PC-3 (cell line): ENCODE measurements around the gene ZFAND6. TPM values are rescaled to one million over a fixed set of nuclear protein-coding genes. Genes with fewer than 3 reads are reported as not detected.

Experiments
- ATAC-seq: fragments of 200-7000 bp; cut with Tn5 transposase; 2 replicates; pipeline ENCODE4 v1.9.1; 2020; ENCODE audit warnings: mild to moderate bottlenecking, moderate library complexity
- BruUV-seq: library from RNA; stranded (reverse); fragments of 400-500 nt; replicated peaks from 2 replicates; lab custom pipeline; 2021; lab: Mats Ljungman, UMichigan
- CTCF ChIA-PET: fragments of 300-600 bp; sonication (Branson Sonifier 250); formaldehyde crosslinking; loops from one replicate; lab custom pipeline; 2022; ENCODE audit warnings: antibody characterized with exemption; lab: Charles Lee
- POLR2A ChIA-PET: fragments of 300-600 bp; sonication (Branson Sonifier 250); formaldehyde crosslinking; loops from one replicate; lab custom pipeline; 2022; ENCODE audit warnings: antibody characterized with exemption; ENCODE audit not compliant: unreplicated experiment; lab: Charles Lee
- DNase-seq: peaks from one replicate; pipeline ENCODE4 v3.0.0-alpha.2; 2015
- H2AFZ ChIP-seq: fragments of 300-600 bp; sonication (generic); 2 replicates; pipeline ENCODE4 v1.6.0; 2016; ENCODE audit warnings: antibody characterized with exemption, low read length
- H3F3A ChIP-seq: fragments of 300-600 bp; sonication (generic); one replicate; pipeline ENCODE4 v1.6.0; 2017; ENCODE audit warnings: antibody characterized with exemption, low read length, control low read depth, mild to moderate bottlenecking; ENCODE audit not compliant: unreplicated experiment
- H3K27ac ChIP-seq: fragments of 300-600 bp; sonication (generic); 2 replicates; pipeline ENCODE4 v1.5.1; 2016; ENCODE audit warnings: mild to moderate bottlenecking, low read length
- H3K27me3 ChIP-seq: fragments of 300-600 bp; sonication (generic); 2 replicates; pipeline ENCODE4 v1.6.1; 2016; ENCODE audit warnings: low read length, mixed read lengths
- H3K36me3 ChIP-seq: fragments of 300-600 bp; sonication (generic); 2 replicates; pipeline ENCODE4 v1.6.1; 2016; ENCODE audit warnings: low read depth, mixed run types, low read length, mixed read lengths
- H3K4me1 ChIP-seq: fragments of 300-600 bp; sonication (generic); 2 replicates; pipeline ENCODE4 v1.5.1; 2016; ENCODE audit warnings: low read length; ENCODE audit not compliant: insufficient read depth
- H3K4me2 ChIP-seq: fragments of 300-600 bp; sonication (generic); 2 replicates; pipeline ENCODE4 v1.6.0; 2016; ENCODE audit warnings: low read length
- H3K4me3 ChIP-seq: fragments of 300-600 bp; sonication (generic); 2 replicates; pipeline ENCODE4 v1.5.1; 2016; ENCODE audit warnings: mild to moderate bottlenecking, low read length, mixed read lengths
- H3K79me2 ChIP-seq: fragments of 300-600 bp; sonication (generic); 2 replicates; pipeline ENCODE4 v1.6.1; 2017; ENCODE audit warnings: low read length, mixed read lengths
- H3K9ac ChIP-seq: fragments of 300-600 bp; sonication (generic); 2 replicates; pipeline ENCODE4 v1.6.0; 2016; ENCODE audit warnings: mild to moderate bottlenecking, low read length
- H3K9me2 ChIP-seq: fragments of 300-600 bp; sonication (generic); replicated peaks from 2 replicates; pipeline ENCODE4 v1.6.1; 2016; ENCODE audit warnings: mixed run types, low read length, mixed read lengths
- H3K9me3 ChIP-seq: fragments of 300-600 bp; sonication (generic); 2 replicates; pipeline ENCODE4 v1.6.1; 2016; ENCODE audit warnings: low read length, mixed read lengths
- H4K20me1 ChIP-seq: fragments of 300-600 bp; sonication (generic); 2 replicates; pipeline ENCODE4 v1.6.1; 2016; ENCODE audit warnings: low read length, mixed read lengths
- CTCF ChIP-seq: fragments of 300-600 bp; sonication (generic); conservative IDR thresholded peaks from 2 replicates; pipeline ENCODE4 v1.5.1; 2017; ENCODE audit warnings: antibody characterized with exemption, low read depth, mild to moderate bottlenecking, low read length
- EZH2 ChIP-seq: fragments of 300-600 bp; sonication (generic); IDR thresholded peaks from one replicate; pipeline ENCODE4 v1.6.1; 2017; ENCODE audit warnings: antibody characterized with exemption, mild to moderate bottlenecking, low read length; ENCODE audit not compliant: unreplicated experiment
- EZH2phosphoT487 ChIP-seq: fragments of 300-600 bp; sonication (generic); IDR thresholded peaks from 2 replicates; pipeline ENCODE4 v1.6.1; 2018; ENCODE audit warnings: mild to moderate bottlenecking, antibody characterized with exemption, low read length, borderline replicate concordance
- intact Hi-C: fragments of 100-400 bp; cut with micrococcal nuclease; formaldehyde crosslinking; loops from 2 replicates; pipeline ENCODE4 v1.9.0; 2023
- total RNA-seq: library from RNA; depleted of rRNA; stranded (reverse); fragments of >200 nt; gene quantifications from 2 replicates; pipeline ENCODE4 v1.2.3, GENCODE V29; 2014

The ZFAND6 gene
- total RNA-seq, 1 experiment from 2014 or later = 96.6 TPM

GRCh38 chr15:80170596-80170995 is 111.1 kb downstream of the ZFAND6 start:
- Histone ChIP-seq H3K36me3 (peaks cover 4% of the 10 kb centered on the region), H3K27ac (0 out of 2 replicates have a peak overlapping the region, but pooled peaks have one; percentile 21), H3K79me2 (no peaks in the 10 kb centered on the region), H3K9me3 (no peaks in the 10 kb centered on the region), H3F3A (peaks cover 4% of the 10 kb centered on the region), H3K4me3 (no peak overlapping the region), H3K4me1 (peaks cover 22% of the 10 kb centered on the region), H3K9me2 (no peaks in the 10 kb centered on the region), H4K20me1 (no peaks in the 10 kb centered on the region), H3K27me3 (no peaks in the 10 kb centered on the region), H3K4me2 (no peak overlapping the region), H3K9ac (no peak overlapping the region), H2AFZ (no peak overlapping the region)
- TF ChIP-seq CTCF = no peak
- ChIA-PET POLR2A (no interaction called here), CTCF (no interaction called here)
- no TSS peak for BruUV-seq
- DNase-seq (peak; percentile 25), ATAC-seq (peak; percentile 35)
- intact Hi-C loops = loop anchor here (5.0 to 10.0 kb wide), 4 partner anchors 63 to 276 kb away; partner anchors contain the start of gene MTHFS

DNA sequence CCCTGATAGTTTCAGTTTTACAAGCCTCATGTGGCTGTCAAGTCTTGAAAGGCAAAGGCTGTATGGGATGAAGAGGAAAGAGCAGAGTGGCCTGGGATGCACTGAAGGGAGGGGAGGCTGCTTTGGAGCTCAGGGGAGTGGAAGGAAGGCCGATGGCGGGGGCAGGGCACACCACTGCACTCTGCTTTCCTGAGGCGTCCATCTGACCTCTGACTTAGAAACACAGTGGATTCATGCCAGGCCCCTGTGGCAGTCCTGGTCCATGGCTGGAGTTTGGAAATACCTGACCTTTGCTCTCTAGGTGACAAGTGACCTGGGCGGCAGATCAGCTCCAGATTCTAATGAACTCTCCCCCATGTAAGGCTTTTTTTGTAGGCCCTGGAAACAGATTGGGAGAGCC is 112.3 kb downstream of the ZFAND6 start:
- ChIA-PET POLR2A (no interaction called here), CTCF (no interaction called here)
- ATAC-seq (no peak), DNase-seq (no peak)
- H3K36me3 ChIP-seq = peaks cover 4% of the 10 kb centered on the region
- no peak for TF ChIP-seq CTCF
- no peak for TF ChIP-seq EZH2phosphoT487
- no peak for TF ChIP-seq EZH2
- intact Hi-C loops = loop anchor here (5.0 to 10.0 kb wide), 4 partner anchors 64 to 277 kb away; partner anchors contain the start of gene MTHFS
- no peaks in the 10 kb centered on the region for H3K27me3 ChIP-seq
- no peaks in the 10 kb centered on the region for H3K79me2 ChIP-seq
- no peaks in the 10 kb centered on the region for H4K20me1 ChIP-seq
- H3K4me3 ChIP-seq = no peak overlapping the region
- no peak overlapping the region for H3K9ac ChIP-seq
- BruUV-seq = no TSS peak
- no peaks in the 10 kb centered on the region for H3K9me3 ChIP-seq
- peaks cover 4% of the 10 kb centered on the region for H3F3A ChIP-seq
- H3K4me2 ChIP-seq = no peak overlapping the region
- no peak overlapping the region for H2AFZ ChIP-seq
- H3K27ac ChIP-seq = no peak overlapping the region
- H3K4me1 ChIP-seq = peaks cover 25% of the 10 kb centered on the region
- no peaks in the 10 kb centered on the region for H3K9me2 ChIP-seq

DNA sequence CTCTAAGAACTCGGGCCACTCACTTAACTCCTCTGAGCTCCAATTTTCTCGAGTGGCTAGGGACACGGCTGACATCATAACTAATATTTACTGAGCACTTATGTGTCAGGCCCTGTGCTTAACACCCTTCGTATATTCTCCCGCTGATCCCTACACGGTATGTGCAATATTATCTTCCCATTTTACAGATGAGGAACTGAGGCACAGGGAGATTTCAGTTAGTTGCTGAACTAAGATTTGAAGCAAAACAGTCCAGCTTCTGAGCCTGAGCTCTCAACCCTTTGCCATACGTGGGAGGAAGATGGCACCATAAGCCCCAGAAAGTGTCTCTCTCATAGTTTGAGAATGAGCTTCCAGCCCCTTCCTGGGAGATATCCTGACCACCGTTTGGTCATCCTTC is 112.9 kb downstream of the ZFAND6 start:
- BruUV-seq = no TSS peak
- intact Hi-C loops = loop anchor here (5.0 to 10.0 kb wide), 4 partner anchors 65 to 278 kb away; partner anchors contain the start of gene MTHFS

More for the DNA sequence above, 112.9 kb downstream of the ZFAND6 start:
- H3K9me2 ChIP-seq = no peaks in the 10 kb centered on the region
- no peak overlapping the region for H3K4me3 ChIP-seq
- H3K27ac ChIP-seq = no peak overlapping the region
- H3K27me3 ChIP-seq = no peaks in the 10 kb centered on the region
- H3K9ac ChIP-seq = no peak overlapping the region
- CTCF ChIA-PET = no interaction called here
- H3F3A ChIP-seq = peaks cover 4% of the 10 kb centered on the region
- H3K79me2 ChIP-seq = no peaks in the 10 kb centered on the region
- no peaks in the 10 kb centered on the region for H3K9me3 ChIP-seq
- peaks cover 25% of the 10 kb centered on the region for H3K4me1 ChIP-seq
- H2AFZ ChIP-seq = no peak overlapping the region
- TF ChIP-seq CTCF (no peak), EZH2 (no peak), EZH2phosphoT487 (no peak)
- H4K20me1 ChIP-seq = no peaks in the 10 kb centered on the region
- ATAC-seq (no peak), DNase-seq (no peak)
- H3K4me2 ChIP-seq = no peak overlapping the region
- POLR2A ChIA-PET = no interaction called here
- H3K36me3 ChIP-seq = peaks cover 10% of the 10 kb centered on the region
